ENCODE measurements around the gene ATRIP.

Gene ATRIP

DNA sequence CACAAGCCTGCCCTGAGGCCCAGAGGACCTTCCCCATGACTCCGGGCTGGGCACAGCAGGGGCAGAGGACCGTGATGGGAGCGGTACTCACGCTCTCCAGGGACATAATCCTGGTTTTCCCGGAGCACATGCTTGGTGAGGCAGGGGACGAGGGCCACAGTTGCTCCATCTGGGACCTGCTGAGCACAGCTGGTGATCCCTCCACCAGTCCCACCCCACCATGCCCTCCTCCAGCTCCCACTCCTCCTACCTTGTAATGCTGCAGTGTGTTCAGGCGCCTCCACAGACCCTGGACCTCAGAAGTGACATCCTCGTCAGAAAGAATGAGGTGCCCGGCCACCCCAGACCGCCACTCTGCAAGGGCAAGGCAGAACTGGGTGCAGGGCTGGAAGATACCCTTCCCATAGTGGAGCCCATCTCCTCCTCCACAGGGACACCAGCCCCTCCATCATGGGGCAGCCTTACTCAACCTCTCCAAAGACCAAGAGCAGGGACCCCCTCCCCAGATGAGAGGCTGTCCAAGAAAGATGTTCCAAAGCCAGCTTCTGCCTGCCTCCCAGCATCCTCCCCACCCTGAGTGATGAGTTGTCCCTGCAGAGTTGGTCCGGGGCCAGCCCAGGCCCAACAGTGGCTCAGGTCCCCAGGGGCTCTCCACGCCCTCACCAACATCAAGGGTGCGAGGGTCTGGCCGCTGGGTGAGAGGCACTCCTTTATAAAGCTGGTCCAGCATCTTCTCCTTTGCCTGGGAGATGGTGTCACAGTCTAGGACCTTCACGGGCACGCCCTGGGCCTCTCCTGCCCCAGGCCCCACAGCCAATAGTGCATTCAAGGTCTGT is 36.1 kb upstream of the ATRIP start:
- TF ChIP-seq POLR2A (IDR thresholded peaks at IDR 0.05; ENCODE audit: extremely low read depth, insufficient read length) (no peak), MAX (IDR thresholded peaks at IDR 0.05; ENCODE audit: low read depth, low read length) (no peak)
- H3K4me3 ChIP-seq (ENCODE audit: low read depth, low read length) = no peak overlapping the region
- no peak for DNase-seq (ENCODE audit: low read depth)

GRCh38 chr3:48411041-48411588 is 35.4 kb upstream of the ATRIP start:
- H3K4me3 ChIP-seq (ENCODE audit: low read depth, low read length) = no peak overlapping the region
- DNase-seq (ENCODE audit: low read depth) = no peak
- no peak for TF ChIP-seq CTCF (IDR thresholded peaks at IDR 0.05; ENCODE audit: low read depth, low read length)
- TF ChIP-seq POLR2A (IDR thresholded peaks at IDR 0.05; ENCODE audit: extremely low read depth, insufficient read length) = no peak
- TF ChIP-seq MYC (IDR thresholded peaks at IDR 0.05; ENCODE audit: low read depth, low read length) = no peak
- no peak for TF ChIP-seq MAX (IDR thresholded peaks at IDR 0.05; ENCODE audit: low read depth, low read length)

DNA sequence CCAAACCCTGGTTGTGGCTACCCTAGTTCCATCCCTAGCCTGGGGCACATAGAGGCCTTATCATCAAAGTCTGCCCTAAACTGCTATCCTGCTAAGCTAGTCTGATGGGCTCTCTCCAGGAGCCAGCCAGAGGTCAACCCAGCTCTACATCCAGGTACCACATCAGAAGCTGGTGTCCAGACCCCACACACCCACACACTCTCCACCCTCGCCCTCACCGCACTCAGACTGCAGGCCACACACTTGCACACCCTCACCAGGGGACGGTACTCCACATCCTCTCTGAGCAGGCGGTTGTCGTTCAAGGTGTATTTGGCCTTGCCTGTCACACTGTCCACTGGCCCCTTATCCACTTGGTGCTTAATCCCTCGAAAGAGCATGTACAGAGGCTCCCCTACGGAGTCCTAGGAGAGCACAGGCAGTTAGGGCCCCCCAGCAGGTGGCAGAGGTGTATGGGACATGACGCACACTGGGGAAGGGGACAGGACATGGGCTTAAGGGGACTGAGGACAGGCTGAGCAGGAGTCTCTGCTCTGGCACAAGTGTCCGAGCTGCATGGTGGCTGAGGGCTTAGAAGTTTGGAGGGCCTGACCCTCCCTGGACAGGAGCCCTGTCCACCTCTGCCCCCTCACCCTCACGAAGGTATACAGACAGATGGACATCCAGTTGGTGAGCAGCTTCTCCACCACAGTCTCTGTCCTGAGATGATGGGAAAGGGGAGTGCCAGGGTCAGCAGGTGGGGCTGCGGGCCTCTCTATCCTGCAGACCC is 34.7 kb upstream of the ATRIP start:
- no peak for DNase-seq (ENCODE audit: low read depth)
- TF ChIP-seq MYC (IDR thresholded peaks at IDR 0.05; ENCODE audit: low read depth, low read length) (no peak), CTCF (IDR thresholded peaks at IDR 0.05; ENCODE audit: low read depth, low read length) (no peak), POLR2A (IDR thresholded peaks at IDR 0.05; ENCODE audit: extremely low read depth, insufficient read length) (no peak), MAX (IDR thresholded peaks at IDR 0.05; ENCODE audit: low read depth, low read length) (no peak)
- H3K4me3 ChIP-seq (ENCODE audit: low read depth, low read length) = no peak overlapping the region

DNA sequence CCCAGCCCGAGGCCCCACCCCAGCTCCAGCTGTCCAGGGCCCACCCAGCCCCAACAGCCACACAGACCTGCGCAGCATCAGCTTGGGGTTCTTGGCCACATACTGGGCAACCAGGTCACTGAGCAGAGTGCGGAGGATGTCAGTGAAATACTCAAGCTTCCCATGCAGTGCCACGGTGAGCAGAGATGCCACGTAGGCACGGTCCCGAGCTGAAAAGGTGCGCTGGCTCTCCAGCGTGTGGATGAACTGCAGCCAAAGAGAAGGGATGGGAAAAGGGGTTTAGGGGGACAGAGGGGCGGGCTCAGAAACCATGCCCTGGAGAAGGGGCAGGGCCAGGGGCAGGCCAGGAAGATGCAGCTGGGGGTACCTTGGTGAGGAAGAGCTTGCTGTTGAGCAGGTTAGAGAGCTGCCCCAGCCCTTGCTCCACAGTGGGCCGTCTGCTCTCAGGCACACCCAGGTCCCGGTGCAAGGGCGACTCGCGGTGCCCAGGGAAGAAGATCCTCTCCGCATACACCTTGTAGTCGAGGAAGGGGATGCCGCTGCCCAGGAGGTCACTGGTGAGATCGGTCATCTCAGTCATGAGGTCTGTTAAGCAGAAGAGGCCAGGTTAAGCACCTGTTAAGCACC is 34.0 kb upstream of the ATRIP start:
- H3K4me3 ChIP-seq (ENCODE audit: low read depth, low read length) = no peak overlapping the region
- TF ChIP-seq MAX (IDR thresholded peaks at IDR 0.05; ENCODE audit: low read depth, low read length) = no peak
- no peak for TF ChIP-seq POLR2A (IDR thresholded peaks at IDR 0.05; ENCODE audit: extremely low read depth, insufficient read length)
- TF ChIP-seq MYC (IDR thresholded peaks at IDR 0.05; ENCODE audit: low read depth, low read length) = no peak
- no peak for TF ChIP-seq CTCF (IDR thresholded peaks at IDR 0.05; ENCODE audit: low read depth, low read length)
- DNase-seq (ENCODE audit: low read depth) = no peak

DNA sequence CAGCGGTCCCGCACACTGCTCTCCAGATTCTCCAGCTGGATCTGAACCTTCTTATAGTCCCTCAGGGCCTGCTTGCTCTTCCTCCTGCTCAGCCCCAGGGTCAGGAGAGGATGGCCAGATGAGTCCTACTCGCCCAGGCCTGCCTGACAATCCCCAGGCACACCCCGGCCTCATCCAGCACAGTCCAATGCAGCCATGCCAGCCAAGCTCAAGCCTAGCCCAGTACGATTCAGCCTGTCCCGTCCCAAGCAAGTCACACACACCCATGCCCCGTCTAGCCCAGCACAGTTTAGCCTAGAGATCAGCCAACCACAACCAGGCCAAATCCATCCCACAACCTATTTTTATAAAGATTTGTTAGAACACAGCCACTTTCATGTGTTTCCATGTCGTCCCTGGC is 33.5 kb upstream of the ATRIP start:
- no peak for DNase-seq (ENCODE audit: low read depth)
- H3K4me3 ChIP-seq (ENCODE audit: low read depth, low read length) = no peak overlapping the region
- TF ChIP-seq MAX (IDR thresholded peaks at IDR 0.05; ENCODE audit: low read depth, low read length) (no peak), CTCF (IDR thresholded peaks at IDR 0.05; ENCODE audit: low read depth, low read length) (no peak), POLR2A (IDR thresholded peaks at IDR 0.05; ENCODE audit: extremely low read depth, insufficient read length) (no peak), MYC (IDR thresholded peaks at IDR 0.05; ENCODE audit: low read depth, low read length) (no peak)

All from NB4 (cell line).